Neuronal stem cell (in vitro differentiated cells): Measurements from ENCODE around the gene RAPGEF5.

Experiments
- DNase-seq: peaks from one replicate; pipeline ENCODE4 v3.0.0-alpha.2; 2013; ENCODE audit warnings: low spot score
- H2AFZ ChIP-seq: one replicate; pipeline ENCODE4 v1.6.1; 2013; ENCODE audit warnings: mild to moderate bottlenecking, low read length, inconsistent platforms
- H2AK5ac ChIP-seq: 2 replicates; pipeline ENCODE4 v1.6.1; 2013; ENCODE audit warnings: low read depth, mild to moderate bottlenecking, inconsistent platforms, low read length, moderate library complexity, mixed read lengths
- H2BK120ac ChIP-seq: 2 replicates; pipeline ENCODE4 v1.6.1; 2013; ENCODE audit warnings: low read depth, mild to moderate bottlenecking, inconsistent platforms, low read length, moderate library complexity, mixed read lengths
- H2BK12ac ChIP-seq: one replicate; pipeline ENCODE4 v1.6.1; 2013; ENCODE audit warnings: low read length, inconsistent platforms
- H2BK15ac ChIP-seq: 2 replicates; pipeline ENCODE4 v1.6.1; 2013; ENCODE audit warnings: mild to moderate bottlenecking, low read length, inconsistent platforms, mixed read lengths
- H2BK5ac ChIP-seq: one replicate; pipeline ENCODE4 v1.6.1; 2013; ENCODE audit warnings: inconsistent platforms, mild to moderate bottlenecking, low read length, moderate library complexity
- H3K14ac ChIP-seq: one replicate; pipeline ENCODE4 v1.6.1; 2013; ENCODE audit warnings: low read length, inconsistent platforms
- H3K18ac ChIP-seq: 2 replicates; pipeline ENCODE4 v1.6.1; 2013; ENCODE audit warnings: low read length, inconsistent platforms
- H3K23ac ChIP-seq: 2 replicates; pipeline ENCODE4 v1.6.1; 2013; ENCODE audit warnings: low read depth, mild to moderate bottlenecking, mixed read lengths, low read length, inconsistent platforms; ENCODE audit not compliant: poor library complexity
- H3K27ac ChIP-seq: replicated peaks from 3 replicates; pipeline ENCODE4 v1.5.1; 2013; ENCODE audit warnings: low read length, inconsistent platforms
- H3K27me3 ChIP-seq, 3 experiments: 2 replicates each; pipeline ENCODE4 v1.6.1; 2013; ENCODE audit warnings: low read length in 3 of 3, mild to moderate bottlenecking in 2 of 3, inconsistent platforms in 1 of 3, low read depth in 1 of 3, mixed read lengths in 1 of 3, moderate library complexity in 1 of 3; ENCODE audit not compliant: control insufficient read depth in 3 of 3, insufficient read depth in 3 of 3
- H3K36me3 ChIP-seq, 2 donors: replicated peaks in 1 of 2; 2 replicates each; pipeline ENCODE4 v1.6.1; 2013; ENCODE audit warnings: low read length in 2 of 2; ENCODE audit not compliant: control insufficient read depth in 2 of 2, insufficient read depth in 2 of 2
- H3K4ac ChIP-seq: 2 replicates; pipeline ENCODE4 v1.6.1; 2013; ENCODE audit warnings: inconsistent platforms, mild to moderate bottlenecking, low read length, moderate library complexity
- H3K4me1 ChIP-seq, 2 donors: 1 replicate in 1 of 2; 2 replicates in 1 of 2; pipeline ENCODE4 v1.6.1; 2013; ENCODE audit warnings: low read length in 2 of 2, low read depth in 1 of 2; ENCODE audit not compliant: control insufficient read depth in 2 of 2, insufficient read depth in 1 of 2
- H3K4me2 ChIP-seq: one replicate; pipeline ENCODE4 v1.6.1; 2013; ENCODE audit warnings: mild to moderate bottlenecking, low read length, inconsistent platforms; ENCODE audit not compliant: insufficient read depth, poor library complexity, severe bottlenecking
- H3K4me3 ChIP-seq, 2 donors: 2 replicates each; pipeline ENCODE4 v1.5.1; 2013; ENCODE audit warnings: low read length in 2 of 2, mild to moderate bottlenecking in 2 of 2, inconsistent platforms in 1 of 2, moderate library complexity in 1 of 2
- H3K79me1 ChIP-seq: one replicate; pipeline ENCODE4 v1.6.1; 2013; ENCODE audit warnings: low read depth, mild to moderate bottlenecking, inconsistent platforms, low read length, moderate library complexity
- H3K9ac ChIP-seq: one replicate; pipeline ENCODE4 v1.6.1; 2013; ENCODE audit warnings: mild to moderate bottlenecking, low read depth, low read length, inconsistent platforms; ENCODE audit not compliant: poor library complexity
- H3K9me3 ChIP-seq, 2 donors: replicated peaks in 1 of 2; 2 replicates each; pipeline versions ENCODE3 to v1.6.1; 2013; ENCODE audit warnings: low read length in 2 of 2, mild to moderate bottlenecking in 2 of 2, inconsistent platforms in 1 of 2, low read depth in 1 of 2, mixed read lengths in 1 of 2, moderate library complexity in 1 of 2; ENCODE audit not compliant: control insufficient read depth in 2 of 2, insufficient read depth in 1 of 2
- H4K8ac ChIP-seq: one replicate; pipeline ENCODE4 v1.6.1; 2013; ENCODE audit warnings: low read depth, mild to moderate bottlenecking, inconsistent platforms, low read length, moderate library complexity
- H4K91ac ChIP-seq: one replicate; pipeline ENCODE4 v1.6.1; 2013; ENCODE audit warnings: low read length, low read depth, mild to moderate bottlenecking, inconsistent platforms; ENCODE audit not compliant: poor library complexity
- WGBS, 2 donors: extraction: QIAGEN DNeasy Blood & Tissue Kit; methylation state at CpG; one replicate each; pipeline ENCODE4 v1.1.7; 2013; ENCODE audit warnings: missing lambda C conversion rate in 2 of 2, mixed read lengths in 1 of 2; ENCODE audit not compliant: insufficient read length in 2 of 2, insufficient replicate concordance in 1 of 2; ENCODE audit errors: extremely low coverage in 2 of 2; 5-methylcytosine and 5-hydroxymethylcytosine counted together

Gene RAPGEF5

GRCh38 chr7:22325671-22326070 is 31.3 kb downstream of the RAPGEF5 start:
- Histone ChIP-seq H2AK5ac (no peak overlapping the region), H3K9ac (no peak overlapping the region), H3K27ac (no peak overlapping the region), H3K4me1 (peaks cover 0 to 3% of the 10 kb centered on the region in 2 donors), H2BK120ac (no peak overlapping the region), H3K4me3 (no peak overlapping the region), H2BK15ac (no peak overlapping the region), H2BK12ac (no peak overlapping the region), H3K23ac (no peak overlapping the region), H3K79me1 (no peaks in the 10 kb centered on the region), H3K14ac (no peak overlapping the region), H2BK5ac (no peak overlapping the region), H3K4me2 (no peak overlapping the region), H3K27me3 (no peaks in the 10 kb centered on the region), H3K18ac (no peak overlapping the region), H3K36me3 (no peaks in the 10 kb centered on the region), H2AFZ (no peak overlapping the region), H4K8ac (no peak overlapping the region), H3K4ac (no peak overlapping the region), H4K91ac (no peak overlapping the region), H3K9me3 (no peaks in the 10 kb centered on the region)
- WGBS, 2 donors: no CpG with 5 or more reads among the region's 4 CpGs
- DNase-seq: no peak

DNA sequence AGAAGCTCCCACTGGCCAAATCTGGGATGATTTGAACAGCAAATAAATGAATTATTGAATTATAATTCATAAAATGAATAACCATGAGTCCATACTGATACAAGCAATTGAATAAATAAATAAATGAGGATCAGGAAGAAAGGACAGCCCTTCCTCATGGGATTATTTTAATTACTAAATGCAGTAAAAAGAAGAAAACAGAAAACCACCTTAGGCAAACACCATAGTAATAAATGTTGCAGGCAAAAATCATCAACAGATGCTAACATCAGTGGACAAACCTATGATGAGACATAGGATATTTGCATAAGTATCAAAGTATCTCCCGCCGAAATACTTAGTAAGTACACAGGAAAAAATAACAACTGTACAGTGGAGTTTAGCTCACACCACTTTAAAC is 33.2 kb downstream of the RAPGEF5 start:
- Histone ChIP-seq H3K4ac (no peak overlapping the region), H3K36me3 (no peaks in the 10 kb centered on the region), H2BK12ac (no peak overlapping the region), H3K79me1 (no peaks in the 10 kb centered on the region), H3K4me1 (peaks cover 0 to 3% of the 10 kb centered on the region in 2 donors), H4K91ac (no peak overlapping the region), H3K4me3 (no peak overlapping the region), H2BK120ac (no peak overlapping the region), H3K27ac (no peak overlapping the region), H2AK5ac (no peak overlapping the region), H4K8ac (no peak overlapping the region), H3K4me2 (no peak overlapping the region), H3K9me3 (no peaks in the 10 kb centered on the region), H2BK5ac (no peak overlapping the region), H3K14ac (no peak overlapping the region), H2BK15ac (no peak overlapping the region), H2AFZ (no peak overlapping the region), H3K23ac (no peak overlapping the region), H3K18ac (no peak overlapping the region), H3K27me3 (no peaks in the 10 kb centered on the region), H3K9ac (no peak overlapping the region)
- WGBS, 2 donors: no CpG with 5 or more reads among the region's 2 CpGs
- no peak for DNase-seq

DNA sequence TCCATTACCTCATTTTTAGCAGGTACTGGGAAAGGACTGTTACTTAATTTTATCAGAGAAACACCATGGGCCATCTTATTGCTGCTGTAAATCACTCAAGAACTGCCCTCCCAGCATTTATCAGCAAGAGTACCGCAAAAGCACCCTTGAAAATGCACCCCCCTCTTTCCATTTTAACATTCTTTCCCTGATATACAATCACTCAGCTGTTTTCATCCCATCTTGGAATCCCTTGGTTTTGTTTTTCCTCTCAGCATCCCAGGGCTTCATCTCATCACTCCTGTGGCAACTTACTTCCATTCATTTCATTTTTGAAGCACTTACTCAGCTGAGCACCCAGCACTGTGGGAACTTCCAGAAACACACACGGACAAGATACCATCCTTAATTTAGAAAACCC is 36.5 kb downstream of the RAPGEF5 start:
- H4K8ac ChIP-seq: no peak overlapping the region
- H3K4ac ChIP-seq: no peak overlapping the region
- H3K9ac ChIP-seq: no peak overlapping the region
- peak overlapping the region; percentile 67 for H2AFZ ChIP-seq
- no peaks in the 10 kb centered on the region for H3K79me1 ChIP-seq
- H2BK12ac ChIP-seq: no peak overlapping the region
- H3K14ac ChIP-seq: no peak overlapping the region
- peaks cover 0 to 4% of the 10 kb centered on the region in 2 donors for H3K4me1 ChIP-seq
- no peak overlapping the region for H4K91ac ChIP-seq
- no peak for DNase-seq
- no peak overlapping the region for H3K27ac ChIP-seq
- no peak overlapping the region for H2BK5ac ChIP-seq
- WGBS, 2 donors: no CpG with 5 or more reads among the region's 2 CpGs
- no peaks in the 10 kb centered on the region for H3K27me3 ChIP-seq
- H3K4me3 ChIP-seq: no peak overlapping the region
- H2AK5ac ChIP-seq: no peak overlapping the region
- H2BK120ac ChIP-seq: no peak overlapping the region
- no peaks in the 10 kb centered on the region for H3K36me3 ChIP-seq
- no peak overlapping the region for H2BK15ac ChIP-seq
- no peak overlapping the region for H3K4me2 ChIP-seq
- H3K18ac ChIP-seq: no peak overlapping the region
- no peaks in the 10 kb centered on the region for H3K9me3 ChIP-seq
- no peak overlapping the region for H3K23ac ChIP-seq

GRCh38 chr7:22319424-22320403 is 37.2 kb downstream of the RAPGEF5 start:
- no peak overlapping the region for H2AK5ac ChIP-seq
- H3K14ac ChIP-seq: no peak overlapping the region
- peak overlapping the region; percentile 67 for H2AFZ ChIP-seq
- no CpG with 5 or more reads among the region's 7 CpGs for WGBS, 2 donors
- H3K27ac ChIP-seq: no peak overlapping the region
- H2BK120ac ChIP-seq: no peak overlapping the region
- H2BK5ac ChIP-seq: no peak overlapping the region
- no peak overlapping the region for H3K4ac ChIP-seq
- no peak overlapping the region for H3K9ac ChIP-seq
- H3K9me3 ChIP-seq: no peaks in the 10 kb centered on the region
- no peaks in the 10 kb centered on the region for H3K79me1 ChIP-seq
- peaks cover 0 to 4% of the 10 kb centered on the region in 2 donors for H3K4me1 ChIP-seq
- H4K8ac ChIP-seq: no peak overlapping the region
- H3K27me3 ChIP-seq: no peaks in the 10 kb centered on the region
- no peak overlapping the region for H3K4me2 ChIP-seq
- no peak overlapping the region for H3K23ac ChIP-seq
- no peaks in the 10 kb centered on the region for H3K36me3 ChIP-seq
- H4K91ac ChIP-seq: no peak overlapping the region
- H3K4me3 ChIP-seq: no peak overlapping the region
- H3K18ac ChIP-seq: no peak overlapping the region
- H2BK15ac ChIP-seq: no peak overlapping the region
- no peak overlapping the region for H2BK12ac ChIP-seq
- DNase-seq: no peak
